Stimulated activated CD4-positive, alpha-beta T cell treated with anti-CD3 and anti-CD28 coated beads, Interleukin-2, amount 100 ng/mL, for 24 hours (primary cell): Measurements from ENCODE around the gene OLFM1.
"Not testable (repeated sequence)": the region's sequence is repeated elsewhere in the genome, so short reads cannot be mapped to it uniquely, and the experiment has no call there.

Source experiments
- DNase-seq, 2 donors: peaks; one replicate each; pipeline ENCODE4 v3.0.0-alpha.2; 2020

The OLFM1 gene

GRCh38 chr9:135156525-135157510 is 69.3 kb downstream of the OLFM1 start:
- DNase-seq: peak in 1 of 2 donors; percentile 22

- DNase-seq: no peak
Measured at GRCh38 chr9:135157856-135158563, 70.5 kb downstream of the OLFM1 start.

- no peak for DNase-seq
Measured at GRCh38 chr9:135158564-135158937, 71.1 kb downstream of the OLFM1 start.

- DNase-seq: no peak
Measured at GRCh38 chr9:135159801-135160200, 72.3 kb downstream of the OLFM1 start.

GRCh38 chr9:135160862-135161261 is 73.4 kb downstream of the OLFM1 start:
- no peak for DNase-seq

- not testable (repeated sequence) for DNase-seq
Measured at GRCh38 chr9:135162599-135162998, 75.1 kb downstream of the OLFM1 start.

GRCh38 chr9:135163023-135163780 is 75.7 kb downstream of the OLFM1 start:
- DNase-seq: no peak

- no peak for DNase-seq
Measured at GRCh38 chr9:135164036-135164435, 76.6 kb downstream of the OLFM1 start.

- no peak for DNase-seq
Measured at GRCh38 chr9:135165003-135165711, 77.7 kb downstream of the OLFM1 start.

GRCh38 chr9:135165756-135166519 is 78.5 kb downstream of the OLFM1 start:
- no peak for DNase-seq

- no peak for DNase-seq
Measured at GRCh38 chr9:135166565-135166964, 79.1 kb downstream of the OLFM1 start.

GRCh38 chr9:135167356-135167755 is 79.9 kb downstream of the OLFM1 start:
- DNase-seq: no peak

- DNase-seq: no peak
Measured at GRCh38 chr9:135167849-135168655, 80.6 kb downstream of the OLFM1 start.

- no peak for DNase-seq
Measured at GRCh38 chr9:135169709-135170226, 82.3 kb downstream of the OLFM1 start.

- DNase-seq: no peak
Measured at GRCh38 chr9:135170535-135170934, 83.1 kb downstream of the OLFM1 start.
